Measurements from ENCODE around the gene DCAF11.

DNA sequence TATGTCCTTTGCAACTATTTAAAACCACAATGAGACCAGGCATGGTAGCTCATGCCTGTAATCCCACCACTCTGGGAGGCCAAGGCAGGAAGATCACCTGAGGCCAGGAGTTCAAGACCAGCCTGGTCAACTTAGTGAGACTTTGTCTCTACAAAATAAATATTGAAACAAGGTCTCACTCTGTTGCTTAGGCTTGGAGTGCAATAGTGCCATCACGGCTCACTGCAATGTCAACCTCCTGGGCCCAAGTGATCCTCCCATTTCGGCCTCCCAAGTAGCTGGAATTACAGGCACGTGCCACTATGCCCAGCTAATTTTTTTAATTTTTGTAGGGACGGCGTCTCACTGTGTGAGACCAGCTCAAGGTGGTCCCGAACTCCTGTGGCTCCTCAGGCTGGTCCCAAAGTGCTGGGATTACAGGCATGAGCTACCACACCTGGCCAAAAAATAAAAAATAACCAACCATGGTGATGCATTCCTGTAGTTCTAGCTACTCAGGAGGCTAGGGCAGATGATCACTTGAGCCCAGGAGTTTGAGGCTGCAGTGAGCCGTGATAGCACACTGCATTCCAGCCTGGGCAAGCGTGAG is 14.9 kb downstream of the DCAF11 start:
- TF ChIP-seq, protein P1, sequence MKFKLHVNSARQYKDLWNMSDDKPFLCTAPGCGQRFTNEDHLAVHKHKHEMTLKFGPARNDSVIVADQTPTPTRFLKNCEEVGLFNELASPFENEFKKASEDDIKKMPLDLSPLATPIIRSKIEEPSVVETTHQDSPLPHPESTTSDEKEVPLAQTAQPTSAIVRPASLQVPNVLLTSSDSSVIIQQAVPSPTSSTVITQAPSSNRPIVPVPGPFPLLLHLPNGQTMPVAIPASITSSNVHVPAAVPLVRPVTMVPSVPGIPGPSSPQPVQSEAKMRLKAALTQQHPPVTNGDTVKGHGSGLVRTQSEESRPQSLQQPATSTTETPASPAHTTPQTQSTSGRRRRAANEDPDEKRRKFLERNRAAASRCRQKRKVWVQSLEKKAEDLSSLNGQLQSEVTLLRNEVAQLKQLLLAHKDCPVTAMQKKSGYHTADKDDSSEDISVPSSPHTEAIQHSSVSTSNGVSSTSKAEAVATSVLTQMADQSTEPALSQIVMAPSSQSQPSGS (IDR thresholded peaks at IDR 0.05; ENCODE audit: low read length): no peak
- TF ChIP-seq NRF1 (IDR thresholded peaks at IDR 0.05; ENCODE audit: low read depth, low read length) (no peak), CREB1 (IDR thresholded peaks at IDR 0.05) (no peak), EP300 (IDR thresholded peaks at IDR 0.05; ENCODE audit: borderline replicate concordance in 1 of 2, low read depth in 2 of 2, low read length in 2 of 2) (no peak), TBP (IDR thresholded peaks at IDR 0.05; ENCODE audit: low read depth, low read length) (no peak), POLR2A (IDR thresholded peaks at IDR 0.05; ENCODE audit: control extremely low read depth in 1 of 2, low read depth in 2 of 2, low read length in 2 of 2) (no peak)

Measured in H1 (cell line).